COR-L47 (cell line): Measurements from ENCODE around the gene ZNF467.
A peak's percentile ranks its signal among the peaks of the same experiment; 100 is the strongest.

Experiments used
- DNase-seq: peaks from one replicate; lab custom pipeline; 2025; lab: John Stamatoyannopoulos, UW

Gene ZNF467

GRCh38 chr7:149773446-149774236, at the start of gene ZNF467:
Gene ZNF467 (minus strand): TSS chr7:149773588. CDS start chr7:149771032, 2,556 bp downstream.
- DNase-seq: peak; percentile 45

- no peak for DNase-seq
These were observed 49.1 kb upstream of the ZNF467 start for GRCh38 chr7:149822353-149822943.

GRCh38 chr7:149821191-149822148, 48.1 kb upstream of the ZNF467 start:
- DNase-seq: no peak

GRCh38 chr7:149820622-149821190, 47.3 kb upstream of the ZNF467 start:
- DNase-seq: no peak

DNA sequence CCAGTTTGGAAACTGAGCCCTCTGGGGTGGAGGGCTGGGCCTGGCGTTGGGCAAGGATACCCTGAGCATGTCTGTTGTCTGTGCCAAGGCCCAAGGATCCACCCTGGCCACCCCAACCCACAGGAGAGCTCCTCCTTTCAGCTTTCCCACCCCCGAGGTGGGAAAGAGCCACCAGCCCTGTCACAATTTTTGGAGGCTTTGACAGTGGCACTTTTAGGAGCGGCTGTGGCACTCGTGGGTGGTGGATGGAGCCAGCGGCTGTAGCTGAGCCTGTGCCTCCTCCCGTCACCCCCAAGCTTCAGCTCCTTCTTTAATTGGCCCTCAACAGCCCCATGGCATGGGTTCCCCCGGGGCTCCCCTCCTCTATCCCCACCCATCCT, 46.6 kb upstream of the ZNF467 start:
- DNase-seq: no peak

GRCh38 chr7:149819141-149819960, 46.0 kb upstream of the ZNF467 start:
- no peak for DNase-seq

DNA sequence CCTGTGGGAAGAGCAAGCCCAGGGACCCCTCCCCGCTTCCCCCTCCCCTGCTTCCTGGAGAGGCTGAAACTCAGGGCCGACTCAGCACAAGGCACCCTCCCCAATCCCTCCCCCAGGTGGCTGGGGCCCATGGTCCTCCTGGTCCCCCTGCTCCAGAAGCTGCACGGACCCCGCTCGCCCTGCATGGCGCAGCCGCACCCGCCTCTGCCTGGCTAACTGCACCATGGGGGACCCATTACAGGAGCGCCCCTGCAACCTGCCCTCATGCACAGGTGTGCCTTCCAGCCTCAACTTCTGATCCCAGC, 45.1 kb upstream of the ZNF467 start:
- DNase-seq: no peak

DNA sequence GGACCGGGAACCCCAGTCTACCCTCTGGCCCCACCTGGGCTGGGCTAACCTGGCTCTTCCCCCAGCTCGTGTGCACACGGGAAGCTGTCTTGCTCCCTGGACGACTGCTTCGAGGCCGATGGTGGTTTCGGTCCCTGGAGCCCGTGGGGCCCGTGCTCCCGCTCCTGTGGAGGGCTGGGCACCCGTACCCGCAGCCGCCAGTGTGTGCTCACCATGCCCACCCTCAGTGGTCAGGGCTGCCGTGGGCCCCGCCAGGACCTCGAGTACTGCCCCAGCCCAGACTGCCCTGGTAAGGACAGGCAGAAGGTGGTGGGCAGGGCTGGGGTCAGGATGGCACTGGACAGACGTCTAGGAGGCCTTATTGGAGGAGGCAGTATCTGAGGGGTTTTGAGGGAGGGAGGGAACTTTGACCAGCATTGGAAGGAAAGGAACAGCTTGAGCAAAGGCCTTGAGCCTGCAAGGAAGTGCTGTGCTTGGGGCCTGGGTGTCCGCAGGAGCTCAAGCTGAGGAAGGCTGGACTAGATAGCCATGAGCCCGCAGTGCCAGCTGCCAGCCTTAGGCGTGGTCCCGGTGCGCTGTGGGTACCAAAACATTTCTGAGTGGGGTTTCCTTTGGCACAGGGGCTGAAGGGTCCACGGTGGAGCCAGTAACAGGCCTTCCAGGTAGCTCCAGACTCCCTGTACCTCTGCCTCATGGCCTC, 44.6 kb upstream of the ZNF467 start:
- DNase-seq: no peak

DNA sequence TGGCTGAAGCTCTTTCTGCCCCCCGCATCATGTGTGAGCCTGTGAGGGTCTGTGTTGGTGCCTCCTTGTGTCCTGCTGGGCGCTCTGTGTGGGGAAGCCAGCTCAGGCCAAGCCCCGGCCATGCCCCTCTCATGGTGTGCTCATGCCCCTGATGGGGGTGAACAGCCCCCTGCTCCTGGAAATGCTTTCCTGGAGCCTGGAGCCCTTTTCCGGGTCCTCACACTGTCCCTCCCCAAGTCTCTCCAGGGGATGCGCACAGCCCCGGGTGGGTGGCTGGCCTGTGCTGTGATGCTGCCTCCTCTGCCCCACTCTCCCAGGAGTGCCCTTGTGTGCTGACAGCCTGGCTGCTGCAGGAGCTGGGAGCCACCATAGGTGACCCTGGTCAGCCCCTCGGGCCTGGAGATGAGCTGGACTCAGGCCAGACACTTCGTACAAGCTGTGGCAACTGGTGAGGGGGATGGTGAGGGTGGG, 43.9 kb upstream of the ZNF467 start:
- no peak for DNase-seq

DNA sequence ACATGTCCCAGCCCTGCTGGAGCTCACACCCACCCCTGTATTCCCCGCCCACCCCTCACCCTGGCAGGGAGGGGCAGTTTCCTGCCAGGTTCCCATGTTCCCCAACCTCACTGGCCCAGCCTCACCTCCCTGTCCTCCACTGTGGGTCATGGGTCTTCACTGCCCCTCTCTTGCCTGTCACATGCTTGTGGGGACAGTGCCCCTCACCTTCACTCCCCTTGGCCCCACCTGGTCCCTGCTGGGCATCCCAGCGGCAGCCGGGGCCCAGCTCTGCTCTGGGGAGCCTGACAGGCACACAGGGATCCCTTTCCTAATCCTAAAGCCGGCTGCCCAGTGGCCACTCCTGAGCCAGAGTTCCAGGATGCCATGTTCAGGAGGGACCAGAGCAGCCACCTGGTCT, 43.4 kb upstream of the ZNF467 start:
- no peak for DNase-seq

DNA sequence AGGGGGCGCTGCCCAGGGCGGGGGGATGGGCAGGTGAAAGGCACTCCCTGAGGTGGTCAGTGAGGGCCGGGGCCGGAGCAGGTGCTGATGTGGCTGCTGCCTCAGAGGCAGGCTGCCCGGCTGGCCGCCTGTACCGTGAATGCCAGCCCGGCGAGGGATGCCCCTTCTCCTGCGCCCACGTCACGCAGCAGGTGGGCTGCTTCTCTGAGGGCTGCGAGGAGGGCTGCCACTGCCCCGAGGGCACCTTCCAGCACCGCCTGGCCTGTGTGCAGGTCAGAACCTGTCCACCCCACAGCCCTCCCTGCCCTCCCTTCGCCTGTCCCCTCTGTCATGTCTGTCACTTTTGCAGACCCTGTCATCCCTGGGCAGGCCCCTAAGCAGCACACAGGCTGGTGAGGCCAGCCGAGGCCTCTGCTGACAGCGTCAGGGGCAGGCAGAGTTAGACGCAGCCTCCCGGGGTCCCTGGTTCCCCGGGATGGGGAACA, 42.9 kb upstream of the ZNF467 start:
- no peak for DNase-seq

DNA sequence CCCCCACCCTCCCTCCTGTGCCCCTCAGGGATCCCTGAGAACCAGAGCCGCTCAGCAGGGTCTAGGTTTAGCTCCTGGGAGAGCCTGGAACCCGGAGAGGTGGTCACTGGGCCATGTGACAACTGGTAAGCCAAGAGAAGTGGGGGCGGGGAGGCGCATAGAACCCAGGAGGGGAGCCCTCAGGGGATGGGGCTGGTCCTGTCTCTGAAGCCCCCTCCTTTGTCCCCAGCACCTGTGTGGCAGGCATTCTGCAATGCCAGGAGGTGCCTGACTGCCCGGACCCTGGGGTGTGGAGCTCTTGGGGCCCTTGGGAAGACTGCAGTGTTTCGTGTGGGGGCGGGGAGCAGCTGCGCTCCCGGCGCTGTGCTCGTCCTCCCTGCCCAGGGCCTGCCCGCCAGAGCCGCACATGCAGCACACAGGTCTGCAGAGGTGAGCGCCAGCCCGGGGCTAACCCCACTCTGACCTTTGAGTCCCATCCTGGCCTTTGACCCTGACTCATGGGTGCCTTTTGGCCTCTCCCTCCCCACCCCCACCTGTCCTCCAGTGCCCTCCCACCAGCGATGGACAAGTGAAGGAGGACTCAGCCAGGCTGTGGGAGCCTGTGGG, 42.4 kb upstream of the ZNF467 start:
- DNase-seq: no peak

DNA sequence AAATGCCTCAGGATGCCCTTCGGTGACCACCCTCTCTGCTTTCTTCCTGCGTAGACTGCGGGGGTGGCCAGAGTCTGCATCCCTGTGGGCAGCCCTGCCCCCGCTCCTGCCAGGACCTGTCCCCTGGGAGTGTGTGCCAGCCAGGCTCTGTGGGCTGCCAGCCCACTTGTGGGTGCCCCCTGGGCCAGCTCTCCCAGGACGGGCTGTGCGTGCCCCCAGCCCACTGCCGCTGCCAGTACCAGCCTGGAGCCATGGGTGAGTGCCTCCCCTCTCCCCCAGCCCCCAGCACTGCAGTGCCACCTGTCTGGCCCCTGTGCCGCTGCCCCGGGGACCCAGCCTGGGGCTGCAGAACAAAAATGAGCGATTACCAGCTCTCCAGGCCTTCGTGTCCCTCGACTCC, 41.7 kb upstream of the ZNF467 start:
- no peak for DNase-seq

- DNase-seq: no peak
These were observed 41.1 kb upstream of the ZNF467 start for GRCh38 chr7:149814494-149814893.

- no peak for DNase-seq
These were observed 40.1 kb upstream of the ZNF467 start for GRCh38 chr7:149813254-149814035.

DNA sequence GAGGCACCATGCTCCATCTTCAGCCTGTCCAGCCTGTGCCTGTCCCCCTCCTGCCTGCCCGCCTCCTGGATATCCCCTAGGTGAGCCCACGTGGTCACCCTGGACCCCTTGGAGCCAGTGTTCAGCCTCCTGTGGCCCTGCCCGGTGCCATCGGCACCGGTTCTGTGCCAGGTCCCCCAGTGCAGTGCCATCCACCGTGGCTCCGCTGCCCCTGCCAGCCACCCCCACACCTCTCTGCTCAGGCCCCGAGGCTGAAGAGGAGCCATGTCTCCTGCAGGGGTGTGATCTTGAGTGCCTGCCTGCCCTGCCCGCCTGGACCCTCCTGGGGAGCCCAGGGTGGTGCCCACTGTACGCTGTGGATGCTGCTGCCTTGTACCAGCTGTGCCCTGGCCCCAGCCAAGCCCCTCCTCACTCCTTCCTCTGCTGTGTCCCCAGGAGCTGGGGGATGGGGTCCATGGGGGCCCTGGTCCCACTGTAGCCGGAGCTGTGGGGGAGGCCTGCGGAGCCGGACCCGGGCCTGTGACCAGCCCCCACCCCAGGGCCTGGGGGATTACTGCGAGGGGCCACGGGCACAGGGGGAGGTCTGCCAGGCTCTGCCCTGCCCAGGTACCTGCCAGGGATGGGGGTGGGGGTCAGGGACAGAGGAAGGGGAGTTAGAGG, 38.6 kb upstream of the ZNF467 start:
- no peak for DNase-seq

GRCh38 chr7:149811221-149811620, 37.8 kb upstream of the ZNF467 start:
- DNase-seq: no peak

- DNase-seq: no peak
These were observed 35.8 kb upstream of the ZNF467 start for GRCh38 chr7:149809215-149809614.

GRCh38 chr7:149808311-149808710, 34.9 kb upstream of the ZNF467 start:
- no peak for DNase-seq
